Nephron (organoid): Measurements from ENCODE around the gene TAS2R20.

ENCODE experiments used
- H3K27ac Mint-ChIP-seq, 3 experiments: 2 replicates each; pipeline ENCODE4 v1.8.0; 2020; ENCODE audit warnings: mixed read lengths in 3 of 3, mild to moderate bottlenecking in 2 of 3, moderate library complexity in 1 of 3
- H3K27me3 Mint-ChIP-seq: 2 replicates; pipeline ENCODE4 v1.8.0; 2021; ENCODE audit warnings: low read depth, mild to moderate bottlenecking, moderate library complexity, mixed read lengths
- H3K36me3 Mint-ChIP-seq: 2 replicates; pipeline ENCODE4 v1.8.0; 2020; ENCODE audit warnings: low read depth, mixed read lengths
- H3K4me1 Mint-ChIP-seq: 2 replicates; pipeline ENCODE4 v1.8.0; 2020; ENCODE audit warnings: mixed read lengths
- H3K4me3 Mint-ChIP-seq, 3 experiments: 2 replicates each; pipeline ENCODE4 v1.8.0; 2020; ENCODE audit warnings: mild to moderate bottlenecking in 3 of 3, mixed read lengths in 3 of 3, moderate library complexity in 2 of 3
- H3K9me3 Mint-ChIP-seq: 2 replicates; pipeline ENCODE4 v1.8.0; 2020; ENCODE audit warnings: mixed read lengths
- TF ChIP-seq, protein P1 (sequence below), 3 experiments: fragments of 200-600 bp; sonication (generic); IDR thresholded peaks; one replicate each; pipeline ENCODE4 v1.5.0; 2021; ENCODE audit warnings: antibody characterized with exemption in 3 of 3; ENCODE audit not compliant: unreplicated experiment in 3 of 3

The TAS2R20 gene

DNA sequence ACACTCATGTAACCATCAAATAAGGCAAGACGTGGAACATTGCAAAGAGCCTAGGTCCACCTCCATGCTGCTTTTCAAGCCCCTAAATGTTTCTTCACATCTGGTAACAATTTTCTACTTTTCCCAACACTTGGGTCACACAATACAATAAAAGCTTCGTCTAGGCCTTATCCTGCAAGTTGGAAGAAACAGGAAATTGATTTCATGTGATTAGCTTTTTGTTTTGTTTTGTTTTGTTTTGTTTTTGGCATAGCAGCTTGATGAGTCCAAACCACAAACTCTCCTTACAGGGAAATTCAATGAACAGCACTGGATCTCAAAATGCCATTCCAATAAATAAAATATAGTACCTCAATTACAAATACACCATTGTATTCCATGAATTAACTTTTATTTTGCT lies 30.7 kb downstream of the TAS2R20 start:
- TF ChIP-seq, protein P1, sequence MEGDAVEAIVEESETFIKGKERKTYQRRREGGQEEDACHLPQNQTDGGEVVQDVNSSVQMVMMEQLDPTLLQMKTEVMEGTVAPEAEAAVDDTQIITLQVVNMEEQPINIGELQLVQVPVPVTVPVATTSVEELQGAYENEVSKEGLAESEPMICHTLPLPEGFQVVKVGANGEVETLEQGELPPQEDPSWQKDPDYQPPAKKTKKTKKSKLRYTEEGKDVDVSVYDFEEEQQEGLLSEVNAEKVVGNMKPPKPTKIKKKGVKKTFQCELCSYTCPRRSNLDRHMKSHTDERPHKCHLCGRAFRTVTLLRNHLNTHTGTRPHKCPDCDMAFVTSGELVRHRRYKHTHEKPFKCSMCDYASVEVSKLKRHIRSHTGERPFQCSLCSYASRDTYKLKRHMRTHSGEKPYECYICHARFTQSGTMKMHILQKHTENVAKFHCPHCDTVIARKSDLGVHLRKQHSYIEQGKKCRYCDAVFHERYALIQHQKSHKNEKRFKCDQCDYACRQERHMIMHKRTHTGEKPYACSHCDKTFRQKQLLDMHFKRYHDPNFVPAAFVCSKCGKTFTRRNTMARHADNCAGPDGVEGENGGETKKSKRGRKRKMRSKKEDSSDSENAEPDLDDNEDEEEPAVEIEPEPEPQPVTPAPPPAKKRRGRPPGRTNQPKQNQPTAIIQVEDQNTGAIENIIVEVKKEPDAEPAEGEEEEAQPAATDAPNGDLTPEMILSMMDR (IDR thresholded peaks at IDR 0.05; ENCODE audit: unreplicated experiment in 3 of 3) = no peak
- Mint-ChIP-seq H3K27me3 (no peaks in the 10 kb centered on the region), H3K4me3 (no peak overlapping the region), H3K9me3 (no peaks in the 10 kb centered on the region), H3K4me1 (no peaks in the 10 kb centered on the region), H3K27ac (no peak overlapping the region), H3K36me3 (peaks cover 24% of the 10 kb centered on the region)

DNA sequence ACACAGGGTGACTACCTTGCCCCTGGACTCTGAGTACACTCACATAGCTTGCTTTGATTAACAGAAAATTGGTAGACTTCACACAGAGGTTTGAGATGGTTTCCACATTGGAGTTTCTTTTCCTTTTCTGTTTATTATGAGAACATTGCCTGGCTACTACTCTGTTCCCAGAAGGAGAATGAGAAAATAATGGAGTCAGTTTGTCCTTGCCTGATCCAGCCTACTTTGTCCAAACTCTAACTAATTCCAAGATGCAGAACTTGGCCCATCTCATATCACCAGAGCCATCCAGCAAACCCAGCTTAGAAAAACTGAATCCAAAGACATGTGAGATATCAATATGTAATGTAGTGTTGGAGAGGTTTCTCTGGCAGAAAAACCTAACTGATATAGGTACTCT lies 31.8 kb downstream of the TAS2R20 start:
- no peaks in the 10 kb centered on the region for H3K27me3 Mint-ChIP-seq
- TF ChIP-seq, protein P1 (IDR thresholded peaks at IDR 0.05; ENCODE audit: unreplicated experiment in 3 of 3) = no peak
- no peak overlapping the region for H3K27ac Mint-ChIP-seq
- H3K4me3 Mint-ChIP-seq = no peak overlapping the region
- H3K4me1 Mint-ChIP-seq = no peaks in the 10 kb centered on the region
- peaks cover 33% of the 10 kb centered on the region for H3K36me3 Mint-ChIP-seq
- H3K9me3 Mint-ChIP-seq = no peaks in the 10 kb centered on the region

DNA sequence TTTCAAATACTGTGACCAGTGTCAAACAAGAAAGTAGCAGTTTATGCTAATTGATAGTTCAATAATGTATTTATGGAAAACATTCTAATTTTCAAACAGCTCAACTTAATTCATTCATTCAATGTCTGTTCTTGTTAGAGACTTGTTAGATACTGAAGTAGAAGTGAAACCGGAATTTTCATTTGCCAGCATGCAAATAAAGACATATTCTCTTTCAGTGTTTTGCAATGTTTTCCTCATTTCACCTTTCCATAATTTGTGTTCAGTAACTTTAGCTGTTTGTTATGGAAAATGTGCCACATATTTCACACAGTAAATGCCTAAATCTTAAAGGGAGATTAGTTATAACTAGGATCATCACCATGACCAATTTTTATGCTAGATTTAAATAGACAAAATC lies 32.6 kb downstream of the TAS2R20 start:
- no peak overlapping the region for H3K27ac Mint-ChIP-seq
- no peaks in the 10 kb centered on the region for H3K4me1 Mint-ChIP-seq
- no peak overlapping the region for H3K4me3 Mint-ChIP-seq
- TF ChIP-seq, protein P1 (IDR thresholded peaks at IDR 0.05; ENCODE audit: unreplicated experiment in 3 of 3) = no peak
- no peaks in the 10 kb centered on the region for H3K27me3 Mint-ChIP-seq
- peaks cover 34% of the 10 kb centered on the region for H3K36me3 Mint-ChIP-seq
- no peaks in the 10 kb centered on the region for H3K9me3 Mint-ChIP-seq

DNA sequence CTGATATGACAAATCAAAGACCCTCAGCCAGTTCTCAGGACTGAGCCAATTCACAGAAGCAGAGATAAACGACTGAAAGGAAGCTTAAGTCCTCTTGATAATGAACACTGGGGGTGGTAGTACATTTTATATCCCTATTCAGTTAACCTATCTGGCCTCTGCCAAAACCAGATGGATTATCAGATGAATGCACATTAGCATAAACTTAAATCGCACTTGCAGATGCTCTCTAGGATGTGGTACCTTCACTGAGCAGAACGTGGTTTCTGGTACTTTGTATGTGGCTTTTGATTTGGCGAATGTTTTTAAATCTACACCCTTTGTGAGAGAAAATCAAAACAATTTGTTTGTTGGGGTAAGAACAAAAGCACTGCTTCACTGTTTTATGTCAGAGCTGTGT lies 37.9 kb downstream of the TAS2R20 start:
- H3K36me3 Mint-ChIP-seq = peaks cover 64% of the 10 kb centered on the region
- no peaks in the 10 kb centered on the region for H3K27me3 Mint-ChIP-seq
- peaks cover 24% of the 10 kb centered on the region for H3K9me3 Mint-ChIP-seq
- TF ChIP-seq, protein P1 (IDR thresholded peaks at IDR 0.05; ENCODE audit: unreplicated experiment in 3 of 3) = no peak
- H3K27ac Mint-ChIP-seq = no peak overlapping the region
- no peak overlapping the region for H3K4me3 Mint-ChIP-seq
- H3K4me1 Mint-ChIP-seq = no peaks in the 10 kb centered on the region

DNA sequence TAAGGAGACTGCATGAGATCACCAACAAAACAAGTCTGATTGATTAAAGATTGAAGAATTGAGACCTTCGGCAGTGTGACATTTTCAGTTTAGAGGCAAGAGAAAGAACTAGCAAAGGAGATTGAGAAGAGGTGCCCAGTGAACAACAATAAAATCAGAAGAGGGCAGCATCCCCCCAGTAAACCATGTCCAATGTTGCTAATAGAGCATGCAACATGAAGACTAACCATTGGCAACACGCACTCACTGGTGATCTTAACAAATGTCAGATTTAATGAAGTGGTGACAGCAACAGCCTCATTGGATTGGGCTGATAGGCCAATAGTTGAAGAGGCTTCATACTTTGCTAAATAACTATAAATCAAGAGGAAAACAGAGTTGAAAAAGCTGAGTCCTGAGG lies 38.3 kb downstream of the TAS2R20 start:
- Mint-ChIP-seq H3K9me3 (peaks cover 29% of the 10 kb centered on the region), H3K27ac (no peak overlapping the region), H3K27me3 (no peaks in the 10 kb centered on the region), H3K36me3 (peaks cover 68% of the 10 kb centered on the region), H3K4me3 (no peak overlapping the region), H3K4me1 (no peaks in the 10 kb centered on the region)
- TF ChIP-seq, protein P1 (IDR thresholded peaks at IDR 0.05; ENCODE audit: unreplicated experiment in 3 of 3) = no peak

DNA sequence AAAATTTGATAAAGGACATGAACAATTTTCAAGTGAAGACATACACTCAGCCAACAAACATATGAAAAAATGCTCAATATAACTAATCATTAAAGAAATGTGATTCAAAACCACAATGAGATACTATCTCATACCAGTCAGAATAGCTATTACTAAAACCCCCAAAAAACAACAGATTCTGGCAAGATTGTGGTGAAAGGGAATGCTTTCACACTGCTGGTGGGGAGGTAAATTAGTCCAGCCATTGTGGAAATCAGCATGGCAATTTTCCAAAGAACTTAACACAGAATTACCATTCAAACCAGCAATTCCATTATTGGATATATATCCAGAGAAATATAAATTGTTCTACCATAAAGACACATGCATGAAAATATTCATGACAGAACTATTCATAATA lies 40.4 kb downstream of the TAS2R20 start:
- Mint-ChIP-seq H3K27ac (no peak overlapping the region), H3K36me3 (peaks cover 74% of the 10 kb centered on the region), H3K4me3 (no peak overlapping the region), H3K9me3 (peaks cover 48% of the 10 kb centered on the region), H3K4me1 (no peaks in the 10 kb centered on the region), H3K27me3 (no peaks in the 10 kb centered on the region)
- TF ChIP-seq, protein P1 (IDR thresholded peaks at IDR 0.05; ENCODE audit: unreplicated experiment in 3 of 3) = no peak
